MM.1S (cell line): ENCODE measurements around the gene EEPD1.
A peak's percentile ranks its signal among the peaks of the same experiment; 100 is the strongest.

Experiments used
- EZH2 ChIP-seq: fragments of 300-600 bp; sonication (generic); optimal IDR thresholded peaks from 2 replicates; pipeline ENCODE3; 2017; ENCODE audit warnings: low read depth, mild to moderate bottlenecking, antibody characterized with exemption, low read length, mixed read lengths
- EZH2phosphoT487 ChIP-seq: fragments of 300-600 bp; sonication (generic); IDR thresholded peaks from 2 replicates; pipeline ENCODE4 v1.6.1; 2018; ENCODE audit warnings: antibody characterized with exemption, low read length
- TF ChIP-seq, protein P1 (sequence below): fragments of 300-600 bp; sonication (generic); IDR thresholded peaks from 2 replicates; pipeline ENCODE4 v1.5.1; 2016; ENCODE audit warnings: antibody characterized with exemption, low read length, mixed read lengths

DNA sequence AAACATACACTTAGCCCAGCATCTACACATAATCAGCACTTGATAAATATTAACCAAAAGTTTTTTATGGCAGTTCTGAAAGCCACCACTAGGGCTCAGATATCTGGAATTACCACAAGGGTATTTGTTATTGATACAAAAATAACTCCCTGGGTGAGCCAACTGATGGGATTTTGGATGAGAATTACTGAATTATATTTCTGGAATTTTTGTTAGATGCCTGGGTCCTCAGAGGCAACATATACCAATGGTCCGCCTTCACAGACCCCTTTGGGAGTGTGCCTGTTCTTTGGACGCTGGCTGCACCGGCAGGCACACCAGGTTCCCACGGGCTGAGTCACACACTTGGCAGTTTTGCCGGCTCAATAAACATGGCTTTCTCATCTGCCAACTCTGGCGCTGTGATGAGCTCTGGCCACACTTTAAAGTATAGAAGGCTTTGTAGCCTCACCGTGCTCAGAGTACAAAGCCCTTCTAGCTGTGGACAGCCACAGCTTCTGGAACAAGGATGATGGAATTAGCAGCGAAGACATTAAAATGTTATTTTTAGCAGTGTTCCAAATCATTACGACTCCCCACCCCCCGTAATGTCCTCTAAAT, 24.5 kb upstream of the EEPD1 start:
- TF ChIP-seq, protein P1, sequence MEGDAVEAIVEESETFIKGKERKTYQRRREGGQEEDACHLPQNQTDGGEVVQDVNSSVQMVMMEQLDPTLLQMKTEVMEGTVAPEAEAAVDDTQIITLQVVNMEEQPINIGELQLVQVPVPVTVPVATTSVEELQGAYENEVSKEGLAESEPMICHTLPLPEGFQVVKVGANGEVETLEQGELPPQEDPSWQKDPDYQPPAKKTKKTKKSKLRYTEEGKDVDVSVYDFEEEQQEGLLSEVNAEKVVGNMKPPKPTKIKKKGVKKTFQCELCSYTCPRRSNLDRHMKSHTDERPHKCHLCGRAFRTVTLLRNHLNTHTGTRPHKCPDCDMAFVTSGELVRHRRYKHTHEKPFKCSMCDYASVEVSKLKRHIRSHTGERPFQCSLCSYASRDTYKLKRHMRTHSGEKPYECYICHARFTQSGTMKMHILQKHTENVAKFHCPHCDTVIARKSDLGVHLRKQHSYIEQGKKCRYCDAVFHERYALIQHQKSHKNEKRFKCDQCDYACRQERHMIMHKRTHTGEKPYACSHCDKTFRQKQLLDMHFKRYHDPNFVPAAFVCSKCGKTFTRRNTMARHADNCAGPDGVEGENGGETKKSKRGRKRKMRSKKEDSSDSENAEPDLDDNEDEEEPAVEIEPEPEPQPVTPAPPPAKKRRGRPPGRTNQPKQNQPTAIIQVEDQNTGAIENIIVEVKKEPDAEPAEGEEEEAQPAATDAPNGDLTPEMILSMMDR: peak; percentile 52
- TF ChIP-seq EZH2: no peak
- no peak for TF ChIP-seq EZH2phosphoT487
